PC-9 (cell line): ENCODE data around the gene MCF2L. TPM values are rescaled to one million over a fixed set of nuclear protein-coding genes. Genes with fewer than 3 reads are reported as not detected.

ENCODE experiments used
- BruUV-seq: library from RNA; stranded (reverse); fragments of 400-500 nt; replicated peaks from 2 replicates; lab custom pipeline; 2021; lab: Mats Ljungman, UMichigan
- CTCF ChIA-PET: fragments of 300-600 bp; sonication (Branson Sonifier 250); formaldehyde crosslinking; loops from one replicate; lab custom pipeline; 2022; ENCODE audit warnings: antibody characterized with exemption; lab: Charles Lee
- POLR2A ChIA-PET: fragments of 300-600 bp; sonication (Branson Sonifier 250); formaldehyde crosslinking; loops from one replicate; lab custom pipeline; 2022; ENCODE audit warnings: antibody characterized with exemption; ENCODE audit not compliant: unreplicated experiment; lab: Charles Lee
- DNase-seq, 2 experiments: peaks; one replicate each; pipeline versions ENCODE4 v3.0.0 to v3.0.0-alpha.2; 2015 to 2022; ENCODE audit warnings: mixed read lengths in 1 of 2
- H2AFZ ChIP-seq: fragments of 200-600 bp; sonication (generic); 2 replicates; pipeline ENCODE4 v1.8.1; 2017; ENCODE audit warnings: antibody characterized with exemption
- H3F3A ChIP-seq: fragments of 200-600 bp; sonication (generic); 2 replicates; pipeline ENCODE4 v1.8.1; 2017; ENCODE audit warnings: antibody characterized with exemption, mild to moderate bottlenecking, low read depth; ENCODE audit not compliant: insufficient read depth
- H3K27ac ChIP-seq: fragments of 200-600 bp; sonication (generic); 2 replicates; pipeline ENCODE4 v1.6.1; 2016; ENCODE audit warnings: mixed run types
- H3K27me3 ChIP-seq: fragments of 200-600 bp; sonication (generic); 2 replicates; pipeline ENCODE4 v1.6.1; 2016; ENCODE audit warnings: low read depth, mixed run types; ENCODE audit not compliant: insufficient read depth
- H3K36me3 ChIP-seq: fragments of 200-600 bp; sonication (generic); 2 replicates; pipeline ENCODE4 v1.6.1; 2016; ENCODE audit warnings: low read depth, mixed run types
- H3K4me1 ChIP-seq: fragments of 200-600 bp; sonication (generic); replicated peaks from 2 replicates; pipeline ENCODE4 v1.6.1; 2016; ENCODE audit warnings: mixed run types; ENCODE audit not compliant: insufficient read depth
- H3K4me2 ChIP-seq: fragments of 200-600 bp; sonication (generic); 2 replicates; pipeline ENCODE4 v1.6.1; 2017; ENCODE audit warnings: mixed run types
- H3K4me3 ChIP-seq: fragments of 200-600 bp; sonication (generic); 2 replicates; pipeline ENCODE4 v1.6.1; 2016; ENCODE audit warnings: mixed run types
- H3K79me2 ChIP-seq: fragments of 200-600 bp; sonication (generic); 2 replicates; pipeline ENCODE4 v1.6.1; 2017; ENCODE audit warnings: low read depth, mixed run types
- H3K9me2 ChIP-seq: fragments of 200-600 bp; sonication (generic); 2 replicates; pipeline ENCODE4 v1.8.1; 2017; ENCODE audit warnings: mild to moderate bottlenecking; ENCODE audit not compliant: insufficient read depth
- H3K9me3 ChIP-seq: fragments of 200-600 bp; sonication (generic); 2 replicates; pipeline ENCODE4 v1.8.1; 2016; ENCODE audit warnings: low read depth; ENCODE audit not compliant: insufficient read depth
- H4K20me1 ChIP-seq: fragments of 200-600 bp; sonication (generic); 2 replicates; pipeline ENCODE4 v1.8.1; 2017; ENCODE audit not compliant: insufficient read depth
- EZH2 ChIP-seq: fragments of 200-600 bp; sonication (generic); IDR thresholded peaks from 2 replicates; pipeline ENCODE4 v1.8.0; 2017; ENCODE audit warnings: antibody characterized with exemption, low read depth
- intact Hi-C: fragments of 100-400 bp; cut with micrococcal nuclease; formaldehyde crosslinking; loops from one replicate; pipeline ENCODE4 v1.10.0; 2022; ENCODE audit not compliant: unreplicated experiment
- total RNA-seq: library from RNA; stranded (reverse); gene quantifications from 2 replicates; pipeline ENCODE4 v1.2.3, GENCODE V29; 2021
- TF ChIP-seq, protein P1 (sequence below): fragments of 200-600 bp; sonication (generic); conservative IDR thresholded peaks from 2 replicates; pipeline ENCODE4 v1.6.1; 2017; ENCODE audit warnings: mixed run types, antibody characterized with exemption, mild to moderate bottlenecking, moderate library complexity

The MCF2L gene
- total RNA-seq, 1 experiment from 2014 or later = 28.2 TPM

DNA sequence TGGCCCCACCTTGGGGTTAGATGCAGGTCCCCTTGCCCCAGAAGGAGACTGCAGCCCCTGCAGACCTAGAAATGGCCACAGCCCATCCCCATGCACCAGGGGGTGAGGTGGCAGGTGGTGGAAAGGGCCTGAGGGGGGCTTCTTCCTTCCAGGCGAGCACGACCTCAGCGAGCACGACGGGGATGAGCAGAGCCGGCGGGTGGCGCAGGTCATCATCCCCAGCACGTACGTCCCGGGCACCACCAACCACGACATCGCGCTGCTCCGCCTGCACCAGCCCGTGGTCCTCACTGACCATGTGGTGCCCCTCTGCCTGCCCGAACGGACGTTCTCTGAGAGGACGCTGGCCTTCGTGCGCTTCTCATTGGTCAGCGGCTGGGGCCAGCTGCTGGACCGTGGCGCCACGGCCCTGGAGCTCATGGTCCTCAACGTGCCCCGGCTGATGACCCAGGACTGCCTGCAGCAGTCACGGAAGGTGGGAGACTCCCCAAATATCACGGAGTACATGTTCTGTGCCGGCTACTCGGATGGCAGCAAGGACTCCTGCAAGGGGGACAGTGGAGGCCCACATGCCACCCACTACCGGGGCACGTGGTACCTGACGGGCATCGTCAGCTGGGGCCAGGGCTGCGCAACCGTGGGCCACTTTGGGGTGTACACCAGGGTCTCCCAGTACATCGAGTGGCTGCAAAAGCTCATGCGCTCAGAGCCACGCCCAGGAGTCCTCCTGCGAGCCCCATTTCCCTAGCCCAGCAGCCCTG is 149.4 kb downstream of the MCF2L start:
- POLR2A ChIA-PET = no interaction called here
- Histone ChIP-seq H2AFZ (no peak overlapping the region), H3F3A (no peaks in the 10 kb centered on the region), H3K27me3 (peaks cover 80% of the 10 kb centered on the region), H3K4me3 (no peak overlapping the region), H3K9me2 (no peaks in the 10 kb centered on the region), H3K4me2 (no peak overlapping the region), H3K9me3 (no peaks in the 10 kb centered on the region), H3K79me2 (no peaks in the 10 kb centered on the region), H3K36me3 (no peaks in the 10 kb centered on the region), H3K4me1 (no peaks in the 10 kb centered on the region), H3K27ac (no peak overlapping the region), H4K20me1 (no peaks in the 10 kb centered on the region)
- intact Hi-C loops = no loop called here
- no peak for TF ChIP-seq EZH2
- TF ChIP-seq, protein P1, sequence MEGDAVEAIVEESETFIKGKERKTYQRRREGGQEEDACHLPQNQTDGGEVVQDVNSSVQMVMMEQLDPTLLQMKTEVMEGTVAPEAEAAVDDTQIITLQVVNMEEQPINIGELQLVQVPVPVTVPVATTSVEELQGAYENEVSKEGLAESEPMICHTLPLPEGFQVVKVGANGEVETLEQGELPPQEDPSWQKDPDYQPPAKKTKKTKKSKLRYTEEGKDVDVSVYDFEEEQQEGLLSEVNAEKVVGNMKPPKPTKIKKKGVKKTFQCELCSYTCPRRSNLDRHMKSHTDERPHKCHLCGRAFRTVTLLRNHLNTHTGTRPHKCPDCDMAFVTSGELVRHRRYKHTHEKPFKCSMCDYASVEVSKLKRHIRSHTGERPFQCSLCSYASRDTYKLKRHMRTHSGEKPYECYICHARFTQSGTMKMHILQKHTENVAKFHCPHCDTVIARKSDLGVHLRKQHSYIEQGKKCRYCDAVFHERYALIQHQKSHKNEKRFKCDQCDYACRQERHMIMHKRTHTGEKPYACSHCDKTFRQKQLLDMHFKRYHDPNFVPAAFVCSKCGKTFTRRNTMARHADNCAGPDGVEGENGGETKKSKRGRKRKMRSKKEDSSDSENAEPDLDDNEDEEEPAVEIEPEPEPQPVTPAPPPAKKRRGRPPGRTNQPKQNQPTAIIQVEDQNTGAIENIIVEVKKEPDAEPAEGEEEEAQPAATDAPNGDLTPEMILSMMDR = no peak
- no TSS peak for BruUV-seq
- no peak for DNase-seq
- CTCF ChIA-PET = no interaction called here

GRCh38 chr13:113119166-113119821 is 150.3 kb downstream of the MCF2L start:
- no peak overlapping the region for H3K27ac ChIP-seq
- intact Hi-C loops = no loop called here
- H4K20me1 ChIP-seq = no peaks in the 10 kb centered on the region
- H2AFZ ChIP-seq = no peak overlapping the region
- no peak overlapping the region for H3K4me3 ChIP-seq
- no peaks in the 10 kb centered on the region for H3K9me3 ChIP-seq
- no peak for DNase-seq
- TF ChIP-seq, protein P1 = no peak
- TF ChIP-seq EZH2 = no peak
- H3K4me2 ChIP-seq = no peak overlapping the region
- no peaks in the 10 kb centered on the region for H3K9me2 ChIP-seq
- ChIA-PET CTCF (no interaction called here), POLR2A (no interaction called here)
- no peaks in the 10 kb centered on the region for H3K4me1 ChIP-seq
- H3K79me2 ChIP-seq = no peaks in the 10 kb centered on the region
- H3K36me3 ChIP-seq = no peaks in the 10 kb centered on the region
- peaks cover 77% of the 10 kb centered on the region for H3K27me3 ChIP-seq
- no TSS peak for BruUV-seq
- no peaks in the 10 kb centered on the region for H3F3A ChIP-seq

DNA sequence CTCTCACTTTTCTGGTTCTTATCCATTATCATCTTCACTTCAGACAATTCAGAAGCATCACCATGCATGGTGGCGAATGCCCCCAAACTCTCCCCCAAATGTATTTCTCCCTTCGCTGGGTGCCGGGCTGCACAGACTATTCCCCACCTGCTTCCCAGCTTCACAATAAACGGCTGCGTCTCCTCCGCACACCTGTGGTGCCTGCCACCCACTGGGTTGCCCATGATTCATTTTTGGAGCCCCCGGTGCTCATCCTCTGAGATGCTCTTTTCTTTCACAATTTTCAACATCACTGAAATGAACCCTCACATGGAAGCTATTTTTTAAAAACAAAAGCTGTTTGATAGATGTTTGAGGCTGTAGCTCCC is 150.8 kb downstream of the MCF2L start:
- Histone ChIP-seq H3K36me3 (no peaks in the 10 kb centered on the region), H2AFZ (no peak overlapping the region), H4K20me1 (no peaks in the 10 kb centered on the region), H3K4me3 (no peak overlapping the region), H3F3A (no peaks in the 10 kb centered on the region), H3K27me3 (peaks cover 76% of the 10 kb centered on the region), H3K79me2 (no peaks in the 10 kb centered on the region), H3K9me2 (no peaks in the 10 kb centered on the region), H3K4me1 (no peaks in the 10 kb centered on the region), H3K9me3 (no peaks in the 10 kb centered on the region), H3K4me2 (no peak overlapping the region), H3K27ac (no peak overlapping the region)
- ChIA-PET POLR2A (no interaction called here), CTCF (no interaction called here)
- no TSS peak for BruUV-seq
- DNase-seq = no peak
- TF ChIP-seq EZH2 = no peak
- TF ChIP-seq, protein P1 = no peak
- intact Hi-C loops = no loop called here
